IPS-18c (cell line): Measurements from ENCODE around the gene GAB4.
"Not testable (repeated sequence)": the region's sequence is repeated elsewhere in the genome, so short reads cannot be mapped to it uniquely, and the experiment has no call there.

Source experiments
- H3K4me3 ChIP-seq: 2 replicates; pipeline ENCODE4 v1.7.0; 2013; ENCODE audit warnings: low read depth, mild to moderate bottlenecking, low read length, moderate library complexity; ENCODE audit not compliant: insufficient read depth
- H3K9me3 ChIP-seq: one replicate; pipeline ENCODE4 v1.6.1; 2013; ENCODE audit warnings: mild to moderate bottlenecking, low read length, moderate library complexity; ENCODE audit not compliant: control insufficient read depth, insufficient read depth

The GAB4 gene

DNA sequence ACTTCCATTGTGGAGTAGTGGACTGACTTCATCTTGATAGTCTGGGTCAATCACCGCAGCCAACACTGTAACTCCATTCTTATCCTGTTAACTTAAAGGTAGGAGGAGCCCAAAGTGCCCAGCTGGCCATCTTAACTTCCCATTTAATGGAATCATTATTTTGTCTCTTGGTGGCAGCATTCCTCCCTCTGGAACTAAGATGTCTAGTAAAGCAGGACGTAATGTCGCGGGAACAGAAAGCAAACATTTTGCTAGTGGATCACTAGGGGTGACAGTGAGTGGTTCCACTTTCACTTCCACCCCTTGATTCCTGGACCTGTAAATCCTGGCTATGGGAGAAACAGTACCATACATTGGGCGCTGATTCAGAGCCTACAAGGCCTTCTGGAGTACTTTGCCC lies 71.4 kb downstream of the GAB4 start:
- no peaks in the 10 kb centered on the region for H3K9me3 ChIP-seq
- H3K4me3 ChIP-seq = no peak overlapping the region

DNA sequence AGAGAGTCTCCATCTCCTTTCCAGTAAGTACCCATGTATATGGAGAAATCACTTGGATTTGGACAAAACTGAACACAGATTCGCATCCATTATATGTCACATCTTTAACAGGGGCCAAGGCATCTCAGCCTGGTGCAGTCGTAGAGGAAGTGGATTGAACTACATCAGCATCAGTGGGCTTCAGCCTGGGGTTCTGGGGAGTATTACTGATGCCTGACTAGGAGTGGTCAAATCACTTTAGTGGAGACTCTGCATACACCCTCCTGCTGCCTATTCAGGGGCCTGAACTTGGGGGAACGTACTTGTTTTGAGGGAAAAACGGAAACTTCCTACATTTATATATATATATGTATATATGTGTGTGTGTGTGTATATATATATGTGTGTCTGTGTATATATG lies 72.8 kb downstream of the GAB4 start:
- no peaks in the 10 kb centered on the region for H3K9me3 ChIP-seq
- no peak overlapping the region for H3K4me3 ChIP-seq

DNA sequence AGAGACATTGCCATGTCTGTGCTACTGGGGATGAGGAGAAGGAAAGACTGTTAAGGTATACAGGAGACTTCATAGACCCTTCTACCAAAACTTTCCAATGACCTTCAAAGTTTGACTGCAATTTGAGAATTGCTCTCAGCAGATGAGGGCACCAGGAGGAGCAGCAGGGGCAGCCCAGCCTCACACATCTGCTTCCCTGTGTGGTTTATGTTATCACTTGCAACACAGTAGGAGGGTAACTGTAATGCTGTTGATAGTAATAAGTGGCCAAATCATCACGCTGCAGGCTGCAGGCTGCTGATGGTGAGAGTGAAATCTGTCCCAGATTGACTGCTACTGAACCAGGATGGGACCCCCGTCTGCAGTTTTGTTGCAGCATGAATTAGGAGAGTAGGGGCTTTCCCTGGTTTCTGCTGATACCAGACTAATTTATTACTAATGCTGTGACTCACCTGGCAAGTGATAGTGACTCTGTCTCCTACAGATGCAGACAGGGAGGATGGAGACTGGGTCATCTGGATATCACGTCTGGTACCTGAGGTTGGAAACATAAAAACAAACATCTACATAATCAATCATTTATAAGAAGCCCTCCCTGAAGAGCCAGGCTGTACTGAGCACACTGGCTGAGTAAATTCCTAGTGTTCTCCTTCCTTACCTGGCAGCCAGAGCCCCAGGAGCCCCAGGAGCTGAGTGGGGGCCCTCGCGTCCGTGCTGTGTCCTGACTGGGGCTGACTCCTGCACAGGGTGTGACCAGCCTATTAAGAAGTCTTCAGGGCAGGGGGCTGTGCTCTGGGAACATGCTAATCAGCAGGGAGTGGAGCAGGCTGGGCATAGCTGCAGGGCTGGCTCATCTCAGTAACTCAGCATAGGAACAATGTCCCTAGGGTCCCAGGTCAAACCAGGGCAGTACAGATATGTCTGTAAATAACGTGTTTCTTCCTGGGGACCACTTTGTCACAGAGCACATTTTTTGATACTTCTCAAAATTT lies 74.4 kb downstream of the GAB4 start:
- no peaks in the 10 kb centered on the region for H3K9me3 ChIP-seq
- H3K4me3 ChIP-seq = no peak overlapping the region

DNA sequence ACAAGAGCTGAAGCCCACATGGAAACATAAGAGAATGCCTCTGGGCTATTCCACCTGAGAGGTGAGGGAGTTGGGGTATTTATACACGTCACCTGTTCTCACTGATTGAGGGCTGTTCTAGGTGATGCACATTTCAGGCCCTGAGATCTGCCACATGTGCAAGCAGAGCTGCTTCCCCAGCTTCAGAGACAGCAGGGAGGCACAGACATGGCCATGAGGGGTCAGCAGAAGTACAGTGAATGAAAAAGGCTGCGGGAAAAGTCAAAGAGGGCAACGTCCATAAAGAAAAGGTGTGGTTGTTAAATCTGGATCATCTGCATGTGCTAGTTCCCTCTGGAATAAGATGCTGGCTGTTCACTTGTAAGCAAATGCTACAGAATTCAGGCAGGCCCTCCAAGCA lies 75.4 kb downstream of the GAB4 start:
- H3K4me3 ChIP-seq = no peak overlapping the region
- H3K9me3 ChIP-seq = no peaks in the 10 kb centered on the region

DNA sequence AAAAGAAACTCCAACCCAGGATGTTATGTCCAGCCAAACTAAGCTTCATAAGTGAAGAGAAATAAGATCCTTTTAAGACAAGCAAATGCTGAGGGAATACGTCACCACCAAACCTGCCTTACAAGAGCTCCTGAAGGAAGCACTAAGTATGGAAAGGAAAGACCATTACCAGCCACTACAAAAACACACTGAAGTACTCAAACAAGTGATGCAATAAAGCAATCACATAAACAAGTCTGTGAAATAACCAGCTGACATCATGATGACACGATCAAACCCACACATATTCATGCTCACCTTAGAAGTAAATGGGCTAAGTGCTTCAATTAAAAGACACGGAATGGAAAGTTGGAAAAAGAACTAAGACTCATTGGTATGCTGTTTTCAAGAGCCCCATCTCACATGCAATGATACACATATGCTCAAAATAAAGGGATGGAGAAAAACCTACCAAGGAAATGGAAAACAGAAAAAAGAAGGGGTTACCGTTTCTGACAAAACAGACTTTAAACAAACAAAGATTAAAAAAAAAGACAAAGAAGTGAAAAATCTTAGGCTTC lies 82.5 kb downstream of the GAB4 start:
- no peak overlapping the region for H3K4me3 ChIP-seq
- H3K9me3 ChIP-seq = no peaks in the 10 kb centered on the region

DNA sequence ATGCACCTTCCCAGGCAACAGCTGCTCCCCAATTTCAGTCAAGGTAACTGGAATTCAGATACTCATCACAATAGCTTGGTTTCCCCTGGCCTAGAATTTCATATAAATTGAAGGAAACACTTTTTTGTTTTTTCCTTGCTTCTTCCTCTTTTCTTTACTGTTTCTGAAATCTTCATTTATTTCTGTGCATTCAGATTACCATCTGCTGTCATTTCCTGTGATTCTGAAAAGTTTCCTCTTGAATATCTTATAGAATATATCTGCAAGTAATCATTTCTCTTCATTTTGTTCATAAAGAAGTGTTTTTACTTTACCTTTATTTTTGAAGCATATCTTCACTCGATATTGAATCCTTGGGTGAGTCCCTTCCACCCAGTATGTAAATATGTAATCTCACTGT lies 85.3 kb downstream of the GAB4 start:
- H3K9me3 ChIP-seq = no peaks in the 10 kb centered on the region

DNA sequence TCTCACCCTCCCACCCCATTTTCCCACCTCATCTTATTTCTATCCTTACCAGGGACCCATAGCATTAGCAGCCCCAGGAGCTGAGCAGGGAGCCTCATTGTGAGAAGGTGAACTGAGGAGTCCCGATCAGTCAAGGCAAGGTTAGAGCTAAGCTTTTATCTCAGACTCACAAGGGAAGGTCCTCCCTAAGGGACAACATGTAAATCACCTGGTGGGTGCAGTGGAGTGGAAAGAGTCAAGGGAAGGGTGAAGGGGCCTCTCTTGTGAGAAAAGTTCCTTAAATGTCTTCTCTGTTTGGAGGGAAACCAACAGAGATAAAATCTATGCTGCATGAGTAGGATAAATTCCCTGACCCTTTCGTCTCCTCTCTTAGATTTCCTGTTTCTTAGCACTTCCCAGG lies 85.9 kb downstream of the GAB4 start:
- H3K9me3 ChIP-seq = no peaks in the 10 kb centered on the region
- no peak overlapping the region for H3K4me3 ChIP-seq

More for the DNA sequence above, 85.3 kb downstream of the GAB4 start:
- no peak overlapping the region for H3K4me3 ChIP-seq

DNA sequence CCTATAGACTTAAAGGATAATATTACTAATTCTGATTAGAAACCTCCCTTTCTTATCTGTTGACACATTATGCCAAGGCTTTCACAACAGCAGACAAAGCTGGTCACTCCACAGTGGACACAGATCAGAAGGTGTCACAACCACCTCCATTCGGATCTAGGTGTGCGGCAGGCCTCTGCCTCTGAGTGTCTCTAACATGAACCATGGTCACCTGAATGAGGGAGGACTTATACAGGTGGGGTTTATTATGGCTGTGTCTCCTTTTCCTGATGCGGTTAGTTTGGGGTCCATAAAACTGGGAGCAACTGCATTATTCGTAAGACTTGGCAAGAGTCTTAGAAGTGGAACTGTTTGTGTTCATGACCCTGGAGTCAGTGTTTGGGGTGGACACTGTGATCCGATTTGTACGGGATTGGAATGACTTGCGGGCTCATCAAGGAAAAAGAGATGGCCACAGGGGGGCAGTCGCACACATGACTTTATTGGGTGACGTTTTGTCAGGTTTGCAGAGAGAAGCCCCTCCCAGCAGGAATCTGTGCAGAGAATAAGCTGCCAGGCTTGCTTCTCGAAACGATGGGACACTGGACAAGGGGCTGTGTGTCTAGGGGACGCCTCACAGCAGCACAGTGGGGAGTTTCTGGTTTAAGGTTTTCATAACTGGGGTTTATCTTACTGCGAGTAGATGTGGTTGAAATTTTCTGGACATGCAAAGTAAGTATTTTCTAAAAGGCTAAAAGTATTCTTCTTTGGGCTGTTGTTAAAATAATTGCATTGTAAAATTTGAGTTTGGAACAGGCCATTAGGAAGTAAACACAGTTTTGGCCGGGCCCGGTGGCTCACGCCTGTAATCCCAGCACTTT lies 90.6 kb downstream of the GAB4 start:
- H3K4me3 ChIP-seq = no peak overlapping the region
- no peaks in the 10 kb centered on the region for H3K9me3 ChIP-seq

DNA sequence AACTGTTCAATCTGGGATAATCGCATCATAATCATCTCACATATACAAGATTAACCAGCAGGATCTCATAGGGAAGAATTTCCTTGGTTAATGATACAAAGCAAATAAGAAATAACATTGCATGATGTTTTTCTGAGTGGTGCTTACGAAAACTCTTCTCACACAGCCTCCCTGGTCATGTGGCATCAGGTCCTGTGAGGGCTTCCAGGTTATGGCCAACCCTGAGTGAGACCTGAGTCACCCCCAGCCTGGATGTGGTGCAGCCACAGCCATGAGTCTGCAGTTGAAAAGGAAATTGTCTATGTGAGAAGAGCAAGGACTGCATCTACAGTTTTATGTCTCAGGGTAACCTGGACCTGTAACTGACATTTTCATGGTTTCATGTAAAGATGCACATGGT lies 92.3 kb downstream of the GAB4 start:
- no peaks in the 10 kb centered on the region for H3K9me3 ChIP-seq
- H3K4me3 ChIP-seq = no peak overlapping the region

DNA sequence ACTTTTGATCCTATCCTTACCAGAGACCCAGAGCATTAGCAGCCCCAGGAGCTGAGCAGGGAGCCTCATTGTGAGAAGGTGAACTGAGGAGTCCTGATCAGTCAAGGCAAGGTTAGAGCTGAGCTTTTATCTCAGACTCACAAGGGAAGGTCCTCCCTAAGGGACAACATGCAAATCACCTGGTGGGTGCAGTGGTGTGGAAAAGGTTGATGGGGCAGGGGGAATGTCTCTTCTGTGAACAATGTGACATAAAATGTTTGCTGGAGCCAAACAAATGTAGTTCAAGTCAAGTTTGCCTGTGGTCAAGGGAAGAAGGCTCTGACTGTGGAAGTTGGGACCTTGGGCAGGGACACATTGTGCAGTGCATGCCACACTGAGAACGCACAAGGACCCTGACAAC lies 93.1 kb downstream of the GAB4 start:
- not testable (repeated sequence) for H3K9me3 ChIP-seq, H3K4me3 ChIP-seq

DNA sequence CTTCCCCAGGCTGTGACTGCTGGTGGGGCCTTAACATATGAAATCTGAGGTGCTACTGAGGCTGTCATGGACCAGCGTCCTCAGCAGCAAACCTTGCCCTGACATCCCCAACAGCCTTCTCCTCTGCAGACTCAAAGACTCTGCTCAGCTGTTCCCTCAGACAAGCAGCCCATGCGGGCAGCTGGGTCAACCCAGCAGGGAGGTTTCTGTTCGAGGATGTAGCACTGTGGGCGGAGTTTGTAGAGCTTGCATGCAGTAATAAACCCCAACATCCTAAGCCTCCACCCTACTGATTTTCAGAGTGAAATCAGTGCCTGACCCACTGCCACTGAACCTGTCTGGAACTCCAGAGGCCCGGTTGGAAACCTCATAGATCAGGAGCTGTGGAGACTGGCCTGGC lies 94.0 kb downstream of the GAB4 start:
- H3K9me3 ChIP-seq = no peaks in the 10 kb centered on the region

DNA sequence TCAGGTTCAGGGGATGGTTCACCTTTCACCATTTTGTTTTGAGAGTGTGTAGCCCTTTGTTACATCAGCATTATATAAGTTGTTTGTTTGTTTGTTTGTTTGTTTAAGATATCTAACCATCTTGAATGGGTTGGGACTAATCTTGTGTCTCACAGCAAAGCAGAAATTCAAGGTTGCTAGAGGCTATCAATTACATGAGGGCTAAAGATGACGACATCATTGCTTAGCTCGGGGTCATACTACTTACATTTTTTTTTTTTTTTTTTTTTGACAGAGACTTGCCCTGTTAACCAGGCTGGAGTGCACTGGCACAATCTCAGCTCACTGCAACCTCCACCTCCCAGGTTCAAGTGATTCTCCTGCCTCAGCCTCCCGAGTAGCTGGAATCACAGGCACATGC lies 95.7 kb downstream of the GAB4 start:
- no peak overlapping the region for H3K4me3 ChIP-seq
- no peaks in the 10 kb centered on the region for H3K9me3 ChIP-seq

More for the DNA sequence above, 94.0 kb downstream of the GAB4 start:
- H3K4me3 ChIP-seq = no peak overlapping the region
